Measurements from ENCODE around the gene ADAMTSL5.

The ADAMTSL5 gene

GRCh38 chr19:1497578-1498235 lies 15.1 kb downstream of the ADAMTSL5 start:
- peaks cover 0 to 3% (median 0%) of the 10 kb centered on the region in 4 donors for H3K4me1 ChIP-seq
- H3K4me3 ChIP-seq, result no peak overlapping the region
- H3K36me3 ChIP-seq, result no peaks in the 10 kb centered on the region
- intact Hi-C loops (cut with DNase I; ENCODE audit: low total_unique reads), result no loop called here
- H3K9me3 ChIP-seq, result no peaks in the 10 kb centered on the region
- no peak for DNase-seq
- no peak overlapping the region for H3K27ac ChIP-seq
- TF ChIP-seq CTCF (IDR thresholded peaks at IDR 0.05), result no peak
- peaks cover 0 to 56% of the 10 kb centered on the region in 2 donors for H3K27me3 ChIP-seq

- Histone ChIP-seq H3K4me1 (peaks cover 0 to 2% (median 0%) of the 10 kb centered on the region in 4 donors), H3K27me3 (peaks cover 0 to 53% of the 10 kb centered on the region in 2 donors), H3K27ac (no peak overlapping the region), H3K4me3 (no peak overlapping the region), H3K36me3 (no peaks in the 10 kb centered on the region), H3K9me3 (no peaks in the 10 kb centered on the region)
- intact Hi-C loops (cut with DNase I; ENCODE audit: low total_unique reads), result no loop called here
- no peak for DNase-seq
- no peak for TF ChIP-seq CTCF (IDR thresholded peaks at IDR 0.05)
These were observed 15.9 kb downstream of the ADAMTSL5 start for GRCh38 chr19:1496714-1497577.

- no peak overlapping the region for H3K4me3 ChIP-seq
- no peak for TF ChIP-seq CTCF (IDR thresholded peaks at IDR 0.05)
- intact Hi-C loops (cut with DNase I; ENCODE audit: low total_unique reads), result no loop called here
- H3K36me3 ChIP-seq, result no peaks in the 10 kb centered on the region
- H3K9me3 ChIP-seq, result no peaks in the 10 kb centered on the region
- no peak for DNase-seq
- no peak overlapping the region for H3K27ac ChIP-seq
- peaks cover 0 to 11% (median 6%) of the 10 kb centered on the region in 4 donors for H3K4me1 ChIP-seq
- H3K27me3 ChIP-seq, result peaks cover 0 to 53% of the 10 kb centered on the region in 2 donors
These were observed 16.8 kb downstream of the ADAMTSL5 start for GRCh38 chr19:1495799-1496713.

GRCh38 chr19:1495051-1495798 lies 17.6 kb downstream of the ADAMTSL5 start:
- no peak for TF ChIP-seq CTCF (IDR thresholded peaks at IDR 0.05)
- Histone ChIP-seq H3K9me3 (no peaks in the 10 kb centered on the region), H3K4me3 (no peak overlapping the region), H3K27ac (no peak overlapping the region), H3K4me1 (peaks cover 0 to 14% (median 8%) of the 10 kb centered on the region in 4 donors), H3K36me3 (no peaks in the 10 kb centered on the region), H3K27me3 (peaks cover 0 to 51% of the 10 kb centered on the region in 2 donors)
- no peak for DNase-seq
- intact Hi-C loops (cut with DNase I; ENCODE audit: low total_unique reads), result no loop called here
